GM19035 (cell line): ENCODE measurements around the gene TCEA3.

Experiments used
- ATAC-seq: cut with Tn5 transposase; IDR thresholded peaks from one replicate; pipeline ENCODE4 v1.9.1; 2021; ENCODE audit not compliant: unreplicated experiment

The TCEA3 gene

DNA sequence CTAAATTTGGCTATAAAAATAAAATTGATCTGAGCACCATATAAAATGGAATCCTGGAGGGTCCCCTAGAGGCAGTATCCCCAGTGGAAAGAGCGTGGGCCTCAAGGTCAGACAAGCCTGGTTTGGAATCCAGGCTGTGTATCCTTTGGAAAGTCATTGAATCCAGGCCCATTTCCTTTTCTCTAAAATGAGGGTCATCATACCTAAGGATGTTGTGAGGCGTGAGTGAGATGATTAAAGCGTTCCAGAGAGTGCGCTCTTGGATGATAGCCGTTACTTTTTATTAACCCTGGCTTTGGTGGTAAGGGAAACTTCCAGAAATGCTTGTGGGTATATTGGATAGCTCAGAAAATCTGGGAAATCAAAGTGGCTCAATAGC is 54.2 kb downstream of the TCEA3 start:
- ATAC-seq: no peak

DNA sequence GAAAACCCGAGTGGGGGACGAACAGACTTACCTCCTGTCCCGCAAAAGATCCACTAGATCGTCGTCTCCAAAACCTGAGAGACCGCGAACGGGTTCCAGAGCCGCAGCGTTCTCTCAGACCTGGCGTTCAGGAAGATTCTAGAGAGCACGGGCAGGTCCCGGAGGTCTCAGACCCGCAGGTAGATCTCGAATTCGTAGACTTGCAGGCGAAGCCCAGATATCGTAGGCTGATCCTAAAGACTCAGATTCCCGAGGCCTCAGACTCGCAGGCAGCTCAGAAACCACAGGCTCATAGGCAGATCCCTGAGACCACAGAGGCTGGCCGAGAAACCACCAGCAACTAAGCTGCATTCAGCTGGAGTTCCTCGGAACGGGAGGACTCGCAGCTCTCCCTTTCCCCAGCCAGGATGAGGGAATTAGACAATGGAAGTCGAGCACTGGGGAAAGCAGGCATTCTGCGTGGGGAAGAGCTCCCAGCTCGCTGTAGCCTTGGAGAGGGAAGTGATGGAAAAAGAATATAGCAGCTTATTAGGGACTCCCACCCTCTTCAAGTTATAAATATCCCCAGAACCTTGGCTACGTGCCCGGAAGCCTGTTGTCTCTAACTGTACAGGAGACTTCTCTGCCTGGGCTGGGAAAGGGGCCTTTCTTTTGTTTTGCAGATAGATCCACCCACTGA is 55.1 kb downstream of the TCEA3 start, which contains the start of gene ZNF436:
TSS of gene ZNF436 (minus strand) at position 502 of the 679 bp plus-strand sequence. CDS start 1,831 bp downstream, outside the sequence.
- ATAC-seq: no peak

DNA sequence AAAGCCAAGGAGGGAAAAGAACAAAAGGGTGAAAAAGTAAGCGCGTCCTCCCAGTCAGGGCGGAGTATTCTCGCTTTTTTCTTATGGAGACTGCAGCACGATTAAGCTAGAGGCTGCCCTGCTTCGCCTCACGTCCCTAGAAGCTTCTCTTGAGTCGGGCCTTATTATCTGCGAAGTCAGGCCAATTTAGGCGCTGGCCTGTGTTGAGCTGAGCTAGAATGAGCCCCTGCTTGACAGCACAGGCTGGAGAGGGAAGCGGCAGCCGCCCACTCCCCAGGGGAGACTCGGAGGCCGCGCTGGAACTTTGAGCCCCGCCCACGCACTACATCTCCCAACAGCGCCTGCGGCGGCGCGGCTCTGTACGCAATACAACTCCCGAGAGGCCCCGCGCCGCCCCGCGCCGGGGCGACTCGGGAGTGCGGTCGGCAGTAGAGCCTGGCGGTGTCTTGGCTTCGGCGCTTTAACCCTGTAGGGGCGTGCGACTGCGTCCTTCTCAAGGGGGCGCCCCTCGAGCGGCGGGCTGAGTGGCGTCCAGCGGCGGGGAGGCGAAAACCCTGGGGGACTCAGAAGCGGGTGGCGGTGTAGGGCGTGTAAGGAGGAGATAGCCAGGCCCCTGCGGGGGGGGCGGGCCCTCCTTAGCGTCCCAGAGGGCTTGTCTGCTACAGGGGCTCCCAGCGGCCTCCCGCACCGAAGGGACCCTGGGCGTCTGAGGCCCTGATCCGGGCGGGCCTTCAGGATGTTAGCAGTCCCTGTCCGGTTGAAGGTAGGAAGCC is 55.8 kb downstream of the TCEA3 start:
- ATAC-seq: peak; percentile 64

DNA sequence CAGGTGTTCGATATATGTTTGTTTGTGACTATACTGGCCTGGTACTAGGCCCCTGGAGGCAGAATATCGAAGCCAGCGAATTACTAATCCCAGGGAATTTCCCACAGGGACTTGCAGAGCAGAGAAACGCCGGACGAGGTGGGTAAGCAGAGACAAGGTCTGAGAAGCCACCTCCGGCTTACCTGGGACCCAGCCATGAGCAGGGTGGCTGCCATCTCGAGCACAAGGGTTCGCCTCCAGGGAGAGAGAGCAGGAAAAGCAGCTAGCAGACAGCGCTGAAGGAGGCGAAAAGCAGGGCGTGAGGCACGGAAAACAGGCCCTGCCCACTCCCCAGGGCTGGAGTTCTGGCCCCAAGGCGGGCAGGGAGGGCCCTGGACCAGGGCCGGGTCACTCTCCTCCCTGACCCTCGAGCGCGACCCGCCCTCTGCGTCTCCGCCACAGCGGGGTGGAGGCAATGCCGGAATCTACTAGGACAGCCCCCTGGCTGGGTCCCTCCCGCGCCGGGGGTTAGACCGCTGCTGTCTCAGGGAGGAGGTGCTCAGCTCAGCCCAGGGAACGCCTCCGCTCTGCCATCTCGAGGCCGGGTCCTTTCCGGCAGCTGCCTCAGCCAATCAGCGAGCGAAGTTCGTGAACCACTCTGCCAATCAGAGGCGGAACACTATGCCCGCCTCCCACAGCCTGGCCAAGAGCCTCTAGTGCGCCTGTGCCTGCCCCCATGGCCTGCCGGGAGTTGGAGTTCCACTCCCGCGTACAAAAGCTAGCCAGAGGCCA is 56.6 kb downstream of the TCEA3 start:
- peak; percentile 87 for ATAC-seq

DNA sequence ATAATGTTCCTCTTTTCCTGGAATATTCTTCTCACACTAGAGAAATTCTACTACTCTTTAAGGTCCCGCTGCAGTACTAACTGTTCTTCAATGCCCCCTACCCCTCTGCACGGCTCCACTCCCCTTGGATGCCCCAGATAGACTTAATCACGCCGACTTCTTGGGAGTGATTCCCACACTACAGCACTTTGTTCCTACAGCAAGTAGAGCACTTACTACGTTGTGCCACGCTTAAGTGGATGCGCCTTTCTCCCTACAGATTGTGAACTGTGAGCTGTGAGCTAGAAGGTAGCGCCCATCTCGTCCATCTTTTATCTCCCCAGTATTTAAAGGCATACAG is 57.1 kb downstream of the TCEA3 start:
- ATAC-seq: no peak

DNA sequence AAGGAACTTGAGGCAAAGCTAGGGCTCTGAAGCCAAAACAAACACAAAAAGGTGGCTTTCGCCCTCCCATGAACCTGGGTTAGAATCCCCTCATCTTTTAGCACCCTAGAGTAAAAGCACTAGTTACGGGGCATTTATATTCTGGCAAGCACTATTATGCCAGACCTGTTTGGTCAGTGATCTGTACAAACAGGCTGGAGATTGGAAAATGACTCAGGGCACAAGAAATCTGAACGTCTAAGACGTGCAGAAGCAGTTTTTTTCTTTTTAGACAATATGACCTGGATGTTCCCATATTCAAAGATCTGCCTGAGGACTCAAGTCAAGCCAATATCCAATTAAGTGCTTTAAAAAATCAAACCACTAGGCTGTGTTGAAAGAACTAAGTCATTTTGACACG is 58.0 kb downstream of the TCEA3 start:
- ATAC-seq: no peak

DNA sequence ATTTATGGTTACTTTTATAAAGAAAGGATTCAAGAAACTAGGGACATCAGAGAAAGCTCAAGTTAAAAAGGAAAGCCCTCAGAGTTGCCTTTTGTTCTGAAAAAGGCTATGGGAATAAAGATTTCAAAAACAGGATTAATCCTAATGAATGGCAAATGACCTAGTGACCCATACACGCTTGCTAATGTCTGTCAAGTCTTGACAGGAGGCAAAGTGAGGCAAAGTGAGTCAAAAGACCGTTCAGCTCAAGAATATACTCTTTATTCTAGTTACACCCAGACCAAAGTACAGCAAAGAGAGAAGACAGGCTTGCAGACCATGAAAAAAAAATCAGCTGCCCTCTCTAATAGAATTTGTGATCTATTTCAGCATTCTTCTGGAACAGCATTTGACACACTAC is 58.4 kb downstream of the TCEA3 start:
- ATAC-seq: no peak

DNA sequence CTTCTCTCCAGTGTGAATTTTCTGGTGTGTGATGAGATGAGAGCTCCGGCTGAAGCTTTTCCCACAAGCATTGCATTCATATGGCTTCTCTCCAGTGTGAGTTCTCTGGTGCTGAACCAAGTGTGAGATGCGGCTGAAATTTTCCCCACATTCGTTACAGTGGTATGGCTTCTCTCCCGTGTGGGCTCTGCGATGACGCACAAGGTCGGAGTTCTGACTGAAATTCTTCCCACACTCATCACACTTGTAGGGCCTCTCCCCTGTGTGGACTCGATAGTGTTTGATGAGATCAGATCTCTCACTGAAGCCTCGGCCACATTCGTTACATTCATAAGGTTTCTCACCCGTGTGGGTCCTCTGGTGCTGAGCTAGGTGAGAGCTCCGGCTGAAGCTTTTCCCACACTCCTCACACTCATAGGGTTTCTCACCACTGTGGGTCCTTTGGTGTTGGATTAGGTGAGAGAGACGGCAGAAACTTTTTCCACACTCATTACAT is 62.3 kb downstream of the TCEA3 start:
- ATAC-seq: no peak

DNA sequence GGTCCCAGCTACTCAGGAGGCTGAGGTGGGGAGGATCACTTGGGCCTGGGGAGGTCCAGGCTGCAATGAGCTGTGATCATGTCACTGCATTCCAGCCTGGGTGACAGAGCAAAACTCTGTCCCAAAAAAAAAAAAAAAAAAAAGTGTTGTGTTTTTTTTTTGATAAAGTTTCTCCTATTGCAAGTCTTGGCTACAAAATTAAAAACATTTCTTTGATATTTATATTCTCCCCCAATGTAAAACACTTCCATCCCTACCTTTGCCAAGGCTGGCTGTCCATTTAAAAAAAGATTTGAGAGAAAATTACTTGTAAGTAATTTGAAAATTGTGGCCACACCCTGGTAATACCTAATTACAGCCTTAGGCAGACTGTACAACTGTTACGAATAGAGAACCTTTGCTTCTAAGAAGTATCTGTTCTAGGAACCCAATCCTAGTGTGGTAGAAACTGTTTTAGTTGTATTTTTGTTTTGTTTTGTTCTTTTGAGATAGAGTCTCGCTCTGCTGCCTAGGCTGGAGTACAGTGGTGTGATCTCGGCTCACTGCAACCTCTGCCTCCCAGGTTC is 66.2 kb downstream of the TCEA3 start:
- ATAC-seq: no peak

DNA sequence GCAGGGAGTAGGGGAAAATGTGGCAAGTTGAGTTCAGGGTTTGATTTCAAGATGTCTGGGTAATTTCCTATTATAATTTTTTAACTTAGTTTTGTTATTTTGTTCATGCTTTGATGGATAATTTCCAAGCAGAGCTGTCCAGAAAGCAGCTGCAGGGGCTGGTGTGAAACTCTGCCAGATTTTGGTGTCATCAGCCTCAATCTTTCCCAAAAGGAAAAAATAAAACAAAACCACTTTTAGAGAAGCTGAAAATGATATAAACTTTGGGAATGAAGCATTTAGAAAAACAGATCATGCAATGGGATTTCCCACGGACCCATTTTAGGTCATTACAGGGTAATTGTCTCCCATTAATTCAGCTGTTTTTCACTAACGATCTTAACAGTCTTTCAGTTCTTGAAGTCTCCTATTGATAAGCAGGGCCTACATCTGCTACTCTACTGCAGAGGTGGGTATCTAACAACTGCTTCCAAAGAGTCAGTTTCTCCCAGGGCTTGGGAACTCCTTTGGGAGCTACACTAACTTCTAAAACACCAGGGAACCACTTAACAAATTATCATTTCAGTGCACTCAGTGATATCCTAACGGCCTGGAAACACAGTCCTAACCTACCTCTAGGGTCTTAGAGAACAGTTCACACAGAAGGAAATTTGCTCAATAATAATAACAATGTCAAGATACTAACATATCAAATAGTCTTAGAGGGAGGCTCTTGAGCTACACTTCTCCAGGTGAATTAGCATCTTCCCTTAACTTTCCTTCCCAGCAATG is 67.2 kb downstream of the TCEA3 start:
- ATAC-seq: no peak

DNA sequence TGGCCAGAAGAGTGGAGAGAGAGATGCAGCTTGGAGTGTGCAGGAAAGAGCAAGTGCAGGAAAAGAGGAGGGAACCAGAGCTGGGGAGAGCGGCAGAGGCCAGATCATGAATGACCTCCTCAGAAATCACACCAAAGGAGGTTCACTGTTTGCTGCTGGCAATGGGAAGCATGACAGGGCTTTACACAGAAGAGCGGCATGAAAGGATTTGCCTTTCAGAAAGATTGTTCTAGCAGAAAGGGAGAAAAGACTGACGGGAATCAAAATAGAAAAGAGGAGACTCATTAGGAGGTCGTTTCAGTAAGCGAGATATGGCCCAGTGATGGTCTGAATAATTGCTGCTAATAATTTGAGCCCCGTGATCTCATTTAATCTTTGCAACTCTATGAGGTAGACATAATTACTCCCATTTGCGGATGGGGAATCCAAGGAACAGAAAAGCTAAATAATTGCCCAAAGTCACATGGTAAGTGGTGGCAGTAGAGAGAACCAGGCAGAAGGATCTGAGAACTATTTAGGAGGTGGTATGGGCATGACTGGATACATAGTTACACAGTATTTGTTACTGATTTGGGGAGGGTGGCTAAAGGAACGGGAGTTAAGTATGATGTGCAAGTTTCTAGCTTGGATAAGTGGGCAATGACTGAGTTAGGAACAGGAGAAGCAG is 67.9 kb downstream of the TCEA3 start:
- ATAC-seq: no peak

DNA sequence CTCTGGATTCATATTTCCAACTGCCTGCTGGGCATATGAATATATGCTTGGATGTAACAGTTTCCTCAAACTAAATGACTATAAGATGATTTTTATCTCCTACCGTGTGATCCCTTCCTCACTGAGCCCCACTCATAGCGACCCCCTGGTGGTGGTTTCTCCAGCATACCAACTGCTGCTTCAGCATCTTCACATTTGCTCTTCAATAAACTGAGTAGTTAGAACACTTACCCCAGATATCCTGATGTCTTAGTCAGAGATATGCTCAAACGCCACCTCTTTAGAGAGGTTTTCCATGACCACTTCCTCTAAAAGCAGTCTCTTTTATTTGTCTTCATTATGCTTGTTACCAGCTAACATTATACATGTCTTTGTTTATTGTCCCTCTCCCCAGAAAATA is 70.3 kb downstream of the TCEA3 start:
- ATAC-seq: no peak

DNA sequence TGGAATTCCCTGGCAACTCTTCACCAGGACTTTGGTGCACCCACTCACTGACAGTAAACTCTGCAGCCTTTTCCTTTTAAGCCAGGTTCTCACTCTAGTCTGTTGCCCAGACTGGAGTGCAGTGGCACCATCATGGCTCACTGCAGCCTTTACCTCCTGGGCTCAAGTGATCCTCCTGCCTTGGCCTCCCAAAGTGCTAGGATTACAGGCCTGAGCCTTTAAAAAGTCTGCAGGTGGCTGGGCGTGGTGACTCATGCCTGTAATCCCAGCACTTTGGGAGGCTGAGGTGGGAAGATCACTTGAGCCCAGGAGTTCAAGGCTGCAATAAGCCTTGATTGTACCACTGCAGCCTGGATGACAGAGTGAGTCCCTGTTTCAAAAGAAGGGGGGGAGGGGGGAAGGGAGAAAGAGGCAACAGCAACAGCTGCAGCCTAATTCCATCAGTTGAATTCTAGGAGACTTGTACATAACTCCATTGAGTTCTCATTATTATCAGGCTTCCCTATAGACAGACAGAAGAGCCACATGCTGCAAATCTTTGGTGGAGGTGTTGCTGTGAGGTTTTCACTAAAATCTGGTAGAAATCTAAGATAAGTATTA is 72.4 kb downstream of the TCEA3 start:
- ATAC-seq: no peak

DNA sequence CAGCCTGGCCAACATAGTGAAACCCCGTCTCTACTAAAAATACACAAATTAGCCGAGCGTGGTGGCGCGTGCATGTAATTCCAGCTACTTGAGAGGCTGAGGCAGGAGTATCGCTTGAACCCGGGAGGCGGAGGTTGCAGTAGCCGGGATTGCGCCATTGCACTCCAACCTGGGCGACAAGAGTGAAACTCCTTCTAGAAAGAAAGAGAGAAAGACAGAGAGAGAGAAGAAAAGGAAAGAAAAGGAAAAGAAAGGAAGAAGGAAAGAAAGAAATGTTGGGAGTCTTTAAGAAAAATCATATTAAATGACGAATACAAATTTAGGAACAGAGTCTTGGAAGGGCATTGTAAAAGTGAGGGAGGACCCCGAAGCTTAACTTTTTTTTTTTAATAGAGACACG is 78.6 kb downstream of the TCEA3 start:
- ATAC-seq: no peak

DNA sequence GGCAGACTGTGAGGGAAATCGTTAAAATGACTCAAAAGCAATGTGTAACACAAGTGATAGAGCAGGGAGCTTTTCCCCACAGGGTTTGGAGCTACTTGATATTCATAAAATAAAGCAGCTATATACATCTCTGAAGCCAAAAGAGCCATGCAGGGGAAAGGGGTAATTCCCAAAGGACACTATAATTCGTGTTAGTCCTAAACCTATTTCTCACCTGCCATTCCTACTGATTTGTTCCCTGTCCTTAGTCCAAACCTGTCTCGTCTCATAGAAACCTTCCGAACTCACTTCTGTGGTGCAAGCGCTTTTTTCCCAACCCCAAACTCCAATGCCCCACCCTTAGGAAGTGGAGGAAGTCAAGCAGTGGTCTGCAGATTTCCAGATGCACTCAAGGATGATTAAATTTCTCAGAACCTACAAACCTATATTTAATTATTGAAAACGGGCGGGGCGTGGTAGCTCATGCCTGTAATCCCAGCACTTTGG is 79.5 kb downstream of the TCEA3 start:
- no peak for ATAC-seq

DNA sequence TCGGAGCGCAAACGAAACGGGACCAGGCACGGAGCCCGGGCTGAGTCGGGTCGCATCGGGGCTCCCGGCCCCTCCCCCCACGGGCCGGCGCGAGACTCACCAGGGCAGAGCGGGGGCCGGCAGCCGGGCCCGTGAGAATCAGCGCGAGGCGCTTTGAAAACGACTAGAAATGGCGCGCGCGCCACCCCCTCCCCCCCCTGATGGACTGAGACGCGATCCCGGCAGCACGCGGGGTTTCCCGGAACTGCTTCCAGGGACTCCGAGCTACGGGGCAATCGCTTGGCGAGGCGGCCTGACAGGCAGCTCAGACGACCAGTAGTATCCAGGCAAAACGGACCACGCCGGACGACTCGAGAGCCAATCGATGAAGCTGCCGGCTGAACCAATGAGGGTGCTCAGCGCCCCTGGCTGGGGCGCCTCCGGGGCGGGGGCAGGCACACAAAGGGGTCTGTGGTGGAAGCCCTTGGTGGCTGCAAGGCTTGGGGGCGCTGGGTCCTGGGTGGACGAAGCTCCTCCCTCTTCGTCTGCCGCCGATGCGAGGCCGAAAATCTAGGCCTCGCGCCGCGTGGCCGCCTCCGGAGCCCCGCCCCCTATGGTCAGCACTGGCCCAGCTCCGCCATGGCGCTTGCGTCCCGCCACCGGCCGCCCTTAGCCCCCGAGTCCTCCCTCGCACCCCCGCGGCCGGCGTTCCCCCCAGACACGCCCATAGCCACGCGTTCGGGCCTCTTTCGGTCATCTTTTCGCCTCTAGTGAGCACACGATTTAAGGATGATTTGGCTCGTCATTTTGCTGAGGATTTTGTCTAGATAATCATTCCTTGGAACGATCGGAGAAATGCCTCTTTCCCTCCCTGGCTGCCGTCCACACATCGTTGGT is 80.2 kb downstream of the TCEA3 start, which contains the start of gene HNRNPR:
TSS of gene HNRNPR (minus strand) at position 174 of the 876 bp plus-strand sequence. CDS start 3,276 bp downstream, outside the sequence.
- peak; percentile 95 for ATAC-seq

DNA sequence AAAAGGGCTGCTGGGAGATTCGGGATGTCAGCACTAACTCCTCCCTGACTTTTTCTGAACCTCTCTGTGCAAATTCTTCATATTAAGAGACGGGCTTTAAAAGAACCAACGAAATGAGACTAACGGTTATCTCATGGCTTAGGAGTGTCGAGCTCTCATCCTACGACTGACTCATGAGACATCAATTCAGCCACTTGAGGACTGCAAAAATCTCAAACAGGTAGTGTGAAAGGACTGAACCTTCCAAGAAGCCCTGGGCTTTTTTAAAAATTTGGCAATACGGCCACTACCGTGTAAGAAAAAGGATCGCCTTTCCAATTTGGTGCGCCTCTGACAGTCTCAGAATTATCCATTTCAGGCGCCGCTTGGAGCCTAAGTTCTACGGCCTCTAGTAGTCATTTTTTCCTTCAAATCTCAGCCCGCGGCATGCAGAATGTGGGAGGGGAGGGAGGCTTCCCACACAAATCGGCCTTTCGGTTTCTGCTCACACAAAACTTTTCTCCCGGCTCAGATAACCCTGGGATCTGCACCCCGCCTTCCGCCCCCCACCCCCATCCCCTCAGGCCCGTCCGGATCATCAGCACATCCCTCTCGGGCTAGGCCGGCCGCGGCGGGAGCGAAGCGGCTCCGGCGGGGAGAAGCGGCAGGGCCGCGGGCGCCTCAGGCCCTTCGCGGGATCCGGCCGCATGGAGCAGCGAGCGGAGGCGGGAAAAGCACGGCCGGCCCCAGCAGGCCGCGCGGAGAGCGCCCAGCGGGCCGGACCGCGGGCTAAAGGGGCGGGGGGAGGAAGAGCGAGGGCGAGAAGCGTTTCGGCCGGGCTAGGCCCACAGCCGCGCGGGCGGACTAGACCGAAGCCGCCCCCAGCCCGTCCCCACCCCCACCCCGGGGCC is 81.1 kb downstream of the TCEA3 start:
- ATAC-seq: peak; percentile 7
